Measurements from ENCODE around the gene TFEB. TPM values are rescaled to one million over a fixed set of nuclear protein-coding genes. Genes with fewer than 3 reads are reported as not detected.
A peak's percentile ranks its signal among the peaks of the same experiment; 100 is the strongest.

The TFEB gene
- polyA plus RNA-seq, 3 donors, result 5.5 to 9.8 (median 9.6) TPM

GRCh38 chr6:41687501-41688175 is 47.8 kb downstream of the TFEB start:
- no peak for DNase-seq (ENCODE audit: extremely low read depth in 1 of 11, low read depth in 9 of 11, low spot score in 4 of 11)

- no peak for DNase-seq (ENCODE audit: extremely low read depth in 1 of 11, low read depth in 9 of 11, low spot score in 4 of 11)
Observed at GRCh38 chr6:41685641-41686380, 49.6 kb downstream of the TFEB start.

GRCh38 chr6:41684311-41685180 is 50.9 kb downstream of the TFEB start:
- DNase-seq (ENCODE audit: extremely low read depth in 1 of 11, low read depth in 9 of 11, low spot score in 4 of 11), result no peak

- peak in 10 of 11 donors; percentile 59 to 78 (median 70) for DNase-seq (ENCODE audit: extremely low read depth in 1 of 11, low read depth in 9 of 11, low spot score in 4 of 11)
Observed at GRCh38 chr6:41683523-41684310, 51.7 kb downstream of the TFEB start.

- no peak for DNase-seq (ENCODE audit: extremely low read depth in 1 of 11, low read depth in 9 of 11, low spot score in 4 of 11)
Observed at GRCh38 chr6:41683273-41683522, 52.2 kb downstream of the TFEB start.

GRCh38 chr6:41682497-41683272 is 52.7 kb downstream of the TFEB start:
- no peak for DNase-seq (ENCODE audit: extremely low read depth in 1 of 11, low read depth in 9 of 11, low spot score in 4 of 11)

GRCh38 chr6:41682056-41682477 is 53.3 kb downstream of the TFEB start:
- DNase-seq (ENCODE audit: extremely low read depth in 1 of 11, low read depth in 9 of 11, low spot score in 4 of 11), result peak; percentile 73 to 91 (median 87)

GRCh38 chr6:41680182-41680965 is 55.0 kb downstream of the TFEB start:
- DNase-seq (ENCODE audit: extremely low read depth in 1 of 11, low read depth in 9 of 11, low spot score in 4 of 11), result no peak

- no peak for DNase-seq (ENCODE audit: extremely low read depth in 1 of 11, low read depth in 9 of 11, low spot score in 4 of 11)
Observed at GRCh38 chr6:41679696-41680095, 55.7 kb downstream of the TFEB start.

- DNase-seq (ENCODE audit: extremely low read depth in 1 of 11, low read depth in 9 of 11, low spot score in 4 of 11), result no peak
Observed at GRCh38 chr6:41678511-41679084, 56.8 kb downstream of the TFEB start.

GRCh38 chr6:41677124-41677921 is 58.1 kb downstream of the TFEB start:
- no peak for DNase-seq (ENCODE audit: extremely low read depth in 1 of 11, low read depth in 9 of 11, low spot score in 4 of 11)

- no peak for DNase-seq (ENCODE audit: extremely low read depth in 1 of 11, low read depth in 9 of 11, low spot score in 4 of 11)
Observed at GRCh38 chr6:41676431-41676830, 59.0 kb downstream of the TFEB start.

- DNase-seq (ENCODE audit: extremely low read depth in 1 of 11, low read depth in 9 of 11, low spot score in 4 of 11), result no peak
Observed at GRCh38 chr6:41675992-41676391, 59.4 kb downstream of the TFEB start.

GRCh38 chr6:41675176-41675775 is 60.1 kb downstream of the TFEB start:
- DNase-seq (ENCODE audit: extremely low read depth in 1 of 11, low read depth in 9 of 11, low spot score in 4 of 11), result no peak

- DNase-seq (ENCODE audit: extremely low read depth in 1 of 11, low read depth in 9 of 11, low spot score in 4 of 11), result no peak
Observed at GRCh38 chr6:41674231-41675000, 61.0 kb downstream of the TFEB start.

GRCh38 chr6:41673704-41674000 is 61.8 kb downstream of the TFEB start:
- DNase-seq (ENCODE audit: extremely low read depth in 1 of 11, low read depth in 9 of 11, low spot score in 4 of 11), result no peak
